PFSK-1 (cell line): ENCODE measurements around the gene C16orf78.

Experiments
- FOXP2 ChIP-seq: optimal IDR thresholded peaks from 2 replicates; pipeline ENCODE3; 2011; ENCODE audit warnings: borderline replicate concordance, control low read depth, inconsistent platforms; ENCODE audit not compliant: insufficient read depth; ENCODE audit errors: extremely low read length, extremely low read depth
- POLR2AphosphoS5 ChIP-seq: IDR thresholded peaks from 2 replicates; pipeline ENCODE4 v1.6.1; 2012; ENCODE audit warnings: low read depth, mild to moderate bottlenecking, control low read depth, low read length, moderate library complexity
- SIN3A ChIP-seq: IDR thresholded peaks from 2 replicates; pipeline ENCODE4 v1.6.1; 2012; ENCODE audit warnings: mild to moderate bottlenecking, low read length, moderate library complexity, borderline replicate concordance; ENCODE audit not compliant: insufficient read depth
- TAF1 ChIP-seq: IDR thresholded peaks from 2 replicates; pipeline ENCODE4 v1.6.1; 2012; ENCODE audit warnings: low read length, control low read depth, borderline replicate concordance; ENCODE audit not compliant: insufficient read depth
- TF ChIP-seq, protein P1 (sequence below), 2 experiments: IDR thresholded peaks; 2 replicates each; pipeline versions ENCODE4 v1.6.1 to v1.8.0; 2011 to 2012; ENCODE audit warnings: low read depth in 2 of 2, low read length in 2 of 2, control low read depth in 1 of 2, inconsistent platforms in 1 of 2, mild to moderate bottlenecking in 1 of 2, moderate library complexity in 1 of 2; ENCODE audit not compliant: insufficient read depth in 1 of 2

Gene C16orf78

DNA sequence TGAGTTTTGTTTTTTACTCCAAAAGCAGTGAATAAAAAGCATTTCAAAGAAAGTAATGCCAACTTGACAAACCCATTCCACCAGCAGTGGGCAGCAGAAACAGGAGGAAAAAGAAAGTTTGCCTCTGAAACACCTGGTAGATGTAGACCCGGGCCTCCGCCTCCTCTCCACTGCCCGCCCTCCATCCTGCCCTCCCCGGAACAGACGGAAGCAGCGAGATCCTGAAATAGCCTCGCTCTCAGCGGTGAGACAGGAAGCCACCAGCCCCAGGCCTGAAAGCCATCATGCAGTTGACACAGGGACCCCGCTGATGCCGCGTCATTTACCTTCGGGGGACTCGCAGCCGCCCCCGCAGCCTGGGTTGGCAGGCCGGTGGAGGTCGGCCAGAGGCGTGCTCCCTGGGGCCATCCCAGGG lies 67.8 kb downstream of the C16orf78 start:
- TF ChIP-seq FOXP2 (no peak), POLR2AphosphoS5 (no peak), TAF1 (no peak), SIN3A (no peak)
- TF ChIP-seq, protein P1, sequence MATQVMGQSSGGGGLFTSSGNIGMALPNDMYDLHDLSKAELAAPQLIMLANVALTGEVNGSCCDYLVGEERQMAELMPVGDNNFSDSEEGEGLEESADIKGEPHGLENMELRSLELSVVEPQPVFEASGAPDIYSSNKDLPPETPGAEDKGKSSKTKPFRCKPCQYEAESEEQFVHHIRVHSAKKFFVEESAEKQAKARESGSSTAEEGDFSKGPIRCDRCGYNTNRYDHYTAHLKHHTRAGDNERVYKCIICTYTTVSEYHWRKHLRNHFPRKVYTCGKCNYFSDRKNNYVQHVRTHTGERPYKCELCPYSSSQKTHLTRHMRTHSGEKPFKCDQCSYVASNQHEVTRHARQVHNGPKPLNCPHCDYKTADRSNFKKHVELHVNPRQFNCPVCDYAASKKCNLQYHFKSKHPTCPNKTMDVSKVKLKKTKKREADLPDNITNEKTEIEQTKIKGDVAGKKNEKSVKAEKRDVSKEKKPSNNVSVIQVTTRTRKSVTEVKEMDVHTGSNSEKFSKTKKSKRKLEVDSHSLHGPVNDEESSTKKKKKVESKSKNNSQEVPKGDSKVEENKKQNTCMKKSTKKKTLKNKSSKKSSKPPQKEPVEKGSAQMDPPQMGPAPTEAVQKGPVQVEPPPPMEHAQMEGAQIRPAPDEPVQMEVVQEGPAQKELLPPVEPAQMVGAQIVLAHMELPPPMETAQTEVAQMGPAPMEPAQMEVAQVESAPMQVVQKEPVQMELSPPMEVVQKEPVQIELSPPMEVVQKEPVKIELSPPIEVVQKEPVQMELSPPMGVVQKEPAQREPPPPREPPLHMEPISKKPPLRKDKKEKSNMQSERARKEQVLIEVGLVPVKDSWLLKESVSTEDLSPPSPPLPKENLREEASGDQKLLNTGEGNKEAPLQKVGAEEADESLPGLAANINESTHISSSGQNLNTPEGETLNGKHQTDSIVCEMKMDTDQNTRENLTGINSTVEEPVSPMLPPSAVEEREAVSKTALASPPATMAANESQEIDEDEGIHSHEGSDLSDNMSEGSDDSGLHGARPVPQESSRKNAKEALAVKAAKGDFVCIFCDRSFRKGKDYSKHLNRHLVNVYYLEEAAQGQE (IDR thresholded peaks at IDR 0.05; ENCODE audit: insufficient read depth in 1 of 2, low read depth in 2 of 2, low read length in 2 of 2) = no peak

DNA sequence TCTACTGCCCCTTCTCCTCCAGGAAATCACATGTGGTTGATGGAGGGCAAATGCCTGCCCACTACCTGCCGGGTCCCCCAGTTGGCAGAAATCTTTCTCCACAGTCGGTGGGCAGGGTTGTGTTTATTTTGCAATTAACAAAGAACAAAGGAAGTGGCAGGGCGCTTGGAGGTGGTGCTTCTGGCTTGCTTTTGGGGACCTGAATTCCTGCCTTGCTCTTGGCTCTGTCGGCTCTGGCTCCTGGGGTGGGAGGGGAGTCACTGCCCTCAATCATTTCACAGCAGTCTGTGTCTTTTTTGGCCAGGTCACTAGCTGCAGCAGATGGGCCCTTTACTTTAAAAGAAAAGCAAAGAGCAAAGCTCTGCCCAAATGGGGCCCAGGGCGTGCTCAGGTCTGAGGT lies 69.2 kb downstream of the C16orf78 start:
- TF ChIP-seq POLR2AphosphoS5 (no peak), SIN3A (no peak), TAF1 (no peak), FOXP2 (no peak)
- TF ChIP-seq, protein P1 (IDR thresholded peaks at IDR 0.05; ENCODE audit: insufficient read depth in 1 of 2, low read depth in 2 of 2, low read length in 2 of 2) = no peak

DNA sequence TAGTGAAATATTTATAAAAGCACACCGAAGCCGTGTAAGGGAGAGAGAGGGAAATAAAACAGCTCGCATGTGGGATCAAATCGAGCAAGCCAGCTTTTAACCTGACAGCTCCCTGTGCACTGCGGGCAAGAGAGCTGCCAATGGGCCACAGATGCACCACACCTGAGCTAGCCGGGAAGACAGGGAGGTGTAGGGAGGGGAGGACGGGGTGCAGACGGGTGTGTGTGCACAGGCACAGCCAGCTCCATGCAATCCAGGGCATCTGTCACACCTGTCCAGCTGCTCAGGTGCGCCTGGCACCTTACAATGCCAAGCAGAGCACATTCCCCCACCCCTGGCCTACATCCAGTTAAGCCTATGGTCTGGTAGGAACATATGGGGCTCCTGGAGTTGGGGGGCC lies 70.0 kb downstream of the C16orf78 start:
- TF ChIP-seq FOXP2 (no peak), TAF1 (no peak), SIN3A (no peak), POLR2AphosphoS5 (no peak)
- TF ChIP-seq, protein P1 (IDR thresholded peaks at IDR 0.05; ENCODE audit: insufficient read depth in 1 of 2, low read depth in 2 of 2, low read length in 2 of 2) = no peak

DNA sequence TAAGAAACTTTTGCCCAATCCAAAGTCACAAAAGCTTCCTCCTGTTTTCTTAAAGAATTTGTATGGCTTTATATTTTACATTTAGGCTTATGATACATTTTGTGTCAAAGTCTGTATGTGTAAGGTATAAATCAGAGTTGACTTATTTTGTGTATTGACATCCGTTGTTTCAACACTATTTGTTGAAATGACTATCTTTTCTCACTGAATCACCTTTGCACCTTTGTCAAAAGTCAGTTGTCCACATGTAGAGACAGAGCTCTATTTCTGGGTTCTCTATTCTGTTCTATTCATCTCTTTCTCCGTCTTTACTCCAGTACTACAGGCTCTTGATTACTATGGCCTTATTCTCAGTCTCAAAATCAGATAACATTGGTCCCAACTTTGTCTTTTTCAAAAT lies 73.2 kb downstream of the C16orf78 start:
- TF ChIP-seq SIN3A = no peak
- no peak for TF ChIP-seq TAF1
- no peak for TF ChIP-seq FOXP2
- no peak for TF ChIP-seq POLR2AphosphoS5
- TF ChIP-seq, protein P1 (IDR thresholded peaks at IDR 0.05; ENCODE audit: insufficient read depth in 1 of 2, low read depth in 2 of 2, low read length in 2 of 2) = no peak
